C1 segment of cervical spinal cord (tissue), 14 donors: ENCODE measurements around the gene EFCAB11.
A peak's percentile ranks its signal among the peaks of the same experiment; 100 is the strongest.
"Not testable (repeated sequence)": the region's sequence is repeated elsewhere in the genome, so short reads cannot be mapped to it uniquely, and the experiment has no call there.

ENCODE experiments used
- DNase-seq, 14 donors: peaks; one replicate each; lab custom pipeline; 2025; lab: John Stamatoyannopoulos, UW

EFCAB11 gene

GRCh38 chr14:89912221-89912620 is 42.3 kb downstream of the EFCAB11 start:
- DNase-seq = no peak

- DNase-seq = peak in 11 of 14 donors; percentile 19 to 69 (median 49)
These were observed 43.3 kb downstream of the EFCAB11 start for GRCh38 chr14:89911010-89911919.

GRCh38 chr14:89910691-89911009 is 43.9 kb downstream of the EFCAB11 start:
- DNase-seq = no peak

GRCh38 chr14:89909586-89909985 is 44.9 kb downstream of the EFCAB11 start:
- no peak for DNase-seq

- no peak for DNase-seq
These were observed 45.6 kb downstream of the EFCAB11 start for GRCh38 chr14:89908712-89909450.

- DNase-seq = no peak
These were observed 46.9 kb downstream of the EFCAB11 start for GRCh38 chr14:89907655-89908054.

- DNase-seq = no peak
These were observed 48.5 kb downstream of the EFCAB11 start for GRCh38 chr14:89906000-89906399.

- DNase-seq = no peak
These were observed 51.1 kb downstream of the EFCAB11 start for GRCh38 chr14:89903340-89903952.

GRCh38 chr14:89902881-89903280 is 51.6 kb downstream of the EFCAB11 start:
- DNase-seq = no peak

GRCh38 chr14:89900802-89901201 is 53.7 kb downstream of the EFCAB11 start:
- DNase-seq = no peak

GRCh38 chr14:89899917-89900663 is 54.4 kb downstream of the EFCAB11 start:
- peak in 1 of 14 donors; percentile 1 for DNase-seq

GRCh38 chr14:89899291-89899690 is 55.2 kb downstream of the EFCAB11 start:
- no peak for DNase-seq

- DNase-seq = not testable (repeated sequence)
These were observed 61.1 kb downstream of the EFCAB11 start for GRCh38 chr14:89893388-89893787.

GRCh38 chr14:89892953-89893352 is 61.6 kb downstream of the EFCAB11 start:
- DNase-seq = no peak

GRCh38 chr14:89891721-89892120 is 62.8 kb downstream of the EFCAB11 start:
- not testable (repeated sequence) for DNase-seq

- DNase-seq = no peak
These were observed 63.5 kb downstream of the EFCAB11 start for GRCh38 chr14:89891055-89891454.

- DNase-seq = peak in 1 of 14 donors; percentile 13
These were observed 63.9 kb downstream of the EFCAB11 start for GRCh38 chr14:89890589-89890988.

GRCh38 chr14:89889626-89890025 is 64.9 kb downstream of the EFCAB11 start:
- DNase-seq = no peak

- DNase-seq = no peak
These were observed 69.8 kb downstream of the EFCAB11 start for GRCh38 chr14:89884761-89885160.

- no peak for DNase-seq
These were observed 72.7 kb downstream of the EFCAB11 start for GRCh38 chr14:89881839-89882238.

GRCh38 chr14:89874091-89874490 is 80.4 kb downstream of the EFCAB11 start:
- DNase-seq = not testable (repeated sequence)

GRCh38 chr14:89870316-89870715 is 84.2 kb downstream of the EFCAB11 start:
- DNase-seq = no peak
